Panc1 (cell line): Measurements from ENCODE around the gene GRK6.
A peak's percentile ranks its signal among the peaks of the same experiment; 100 is the strongest.

Source experiments
- CTCF ChIP-seq: fragments of 450-650 bp; IDR thresholded peaks from 2 replicates; pipeline ENCODE4 v1.5.1; 2017; ENCODE audit warnings: mild to moderate bottlenecking
- POLR2AphosphoS5 ChIP-seq: IDR thresholded peaks from 2 replicates; pipeline ENCODE4 v1.6.1; 2012; ENCODE audit warnings: mild to moderate bottlenecking, low read depth, low read length, moderate library complexity
- REST ChIP-seq, 2 experiments: IDR thresholded peaks; 2 replicates each; pipeline ENCODE4 v1.6.1; 2011 to 2012; ENCODE audit warnings: low read depth in 2 of 2, control low read depth in 1 of 2, low read length in 1 of 2, mild to moderate bottlenecking in 1 of 2, moderate library complexity in 1 of 2; ENCODE audit not compliant: insufficient read depth in 1 of 2
- SIN3A ChIP-seq: IDR thresholded peaks from 2 replicates; pipeline ENCODE4 v1.6.1; 2012; ENCODE audit warnings: low read depth, mild to moderate bottlenecking, low read length, moderate library complexity, borderline replicate concordance; ENCODE audit not compliant: insufficient read depth
- TCF7L2 ChIP-seq: IDR thresholded peaks from 2 replicates; pipeline ENCODE4 v1.6.1; 2011; ENCODE audit warnings: mild to moderate bottlenecking, low read depth, low read length, inconsistent platforms

GRCh38 chr5:177440211-177440989, 13.9 kb downstream of the GRK6 start:
- TF ChIP-seq CTCF (no peak), SIN3A (no peak), POLR2AphosphoS5 (peak; percentile 22; the same call in 1 of the 2 replicates), REST (IDR thresholded peaks at IDR 0.05; ENCODE audit: insufficient read depth in 1 of 2, low read depth in 2 of 2, low read length in 1 of 2) (no peak), TCF7L2 (no peak)
